Coronary artery (tissue), 2 donors: ENCODE measurements around the gene GBP5.
A peak's percentile ranks its signal among the peaks of the same experiment; 100 is the strongest.
"Not testable (repeated sequence)": the region's sequence is repeated elsewhere in the genome, so short reads cannot be mapped to it uniquely, and the experiment has no call there.

Experiments used
- DNase-seq: peaks from one replicate; pipeline ENCODE4 v3.0.0-alpha.2; 2017; ENCODE audit warnings: low spot score
- H3K27ac ChIP-seq, 2 donors: fragments of 200-600 bp; sonication (generic); one replicate each; pipeline ENCODE4 v1.5.1; 2016 to 2019
- H3K4me3 ChIP-seq: fragments of 200-600 bp; sonication (generic); 2 replicates; pipeline ENCODE4 v1.5.1; 2016; ENCODE audit warnings: mild to moderate bottlenecking, moderate library complexity
- TF ChIP-seq, protein P1 (sequence below): fragments of 200-600 bp; sonication (generic); IDR thresholded peaks from one replicate; pipeline ENCODE4 v1.5.1; 2019; ENCODE audit warnings: antibody characterized with exemption

GBP5 gene, protein sequence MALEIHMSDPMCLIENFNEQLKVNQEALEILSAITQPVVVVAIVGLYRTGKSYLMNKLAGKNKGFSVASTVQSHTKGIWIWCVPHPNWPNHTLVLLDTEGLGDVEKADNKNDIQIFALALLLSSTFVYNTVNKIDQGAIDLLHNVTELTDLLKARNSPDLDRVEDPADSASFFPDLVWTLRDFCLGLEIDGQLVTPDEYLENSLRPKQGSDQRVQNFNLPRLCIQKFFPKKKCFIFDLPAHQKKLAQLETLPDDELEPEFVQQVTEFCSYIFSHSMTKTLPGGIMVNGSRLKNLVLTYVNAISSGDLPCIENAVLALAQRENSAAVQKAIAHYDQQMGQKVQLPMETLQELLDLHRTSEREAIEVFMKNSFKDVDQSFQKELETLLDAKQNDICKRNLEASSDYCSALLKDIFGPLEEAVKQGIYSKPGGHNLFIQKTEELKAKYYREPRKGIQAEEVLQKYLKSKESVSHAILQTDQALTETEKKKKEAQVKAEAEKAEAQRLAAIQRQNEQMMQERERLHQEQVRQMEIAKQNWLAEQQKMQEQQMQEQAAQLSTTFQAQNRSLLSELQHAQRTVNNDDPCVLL

DNA sequence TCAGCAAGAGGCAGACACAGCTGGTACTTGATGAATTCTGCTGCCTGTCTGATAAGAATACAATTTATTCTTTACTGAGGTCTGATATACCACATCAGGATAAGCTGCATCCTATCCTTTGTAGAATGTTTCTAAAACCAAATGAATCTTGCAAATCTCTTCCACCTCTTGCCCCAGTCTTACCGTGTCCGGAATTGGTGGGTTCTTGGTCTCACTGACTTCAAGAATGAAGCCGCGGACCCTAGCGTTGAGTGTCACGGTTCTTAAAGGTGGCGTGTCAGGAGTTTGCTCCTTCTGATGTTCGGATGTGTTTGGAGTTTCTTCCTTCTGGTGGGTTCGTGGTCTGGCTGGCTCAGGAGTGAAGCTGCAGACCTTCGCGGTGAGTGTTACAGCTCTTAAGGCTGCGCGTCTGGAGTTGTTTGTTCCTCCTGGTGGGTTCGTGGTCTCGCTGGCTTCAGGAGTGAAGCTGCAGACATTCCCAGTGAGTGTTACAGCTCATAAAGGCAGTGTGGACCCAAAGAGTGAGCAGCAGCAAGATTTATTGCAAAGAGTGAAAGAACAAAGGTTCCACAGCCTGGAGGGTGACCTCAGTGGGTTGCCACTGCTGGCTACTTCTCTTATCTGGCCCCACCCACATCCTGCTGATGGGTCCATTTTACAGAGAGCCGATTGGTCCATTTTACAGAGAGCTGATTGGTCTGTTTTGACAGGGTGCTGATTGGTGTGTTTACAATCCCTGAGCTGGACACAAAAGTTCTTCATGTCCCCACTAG is at the start of gene GBP5:
Gene GBP5 (minus strand): TSS at position 592 of the 773 bp plus-strand sequence. CDS start 3,305 bp downstream, outside the sequence.
- H3K27ac ChIP-seq, DNase-seq: not testable (repeated sequence)
- peak within 1 kb of the TSS; percentile 49 for H3K4me3 ChIP-seq

DNA sequence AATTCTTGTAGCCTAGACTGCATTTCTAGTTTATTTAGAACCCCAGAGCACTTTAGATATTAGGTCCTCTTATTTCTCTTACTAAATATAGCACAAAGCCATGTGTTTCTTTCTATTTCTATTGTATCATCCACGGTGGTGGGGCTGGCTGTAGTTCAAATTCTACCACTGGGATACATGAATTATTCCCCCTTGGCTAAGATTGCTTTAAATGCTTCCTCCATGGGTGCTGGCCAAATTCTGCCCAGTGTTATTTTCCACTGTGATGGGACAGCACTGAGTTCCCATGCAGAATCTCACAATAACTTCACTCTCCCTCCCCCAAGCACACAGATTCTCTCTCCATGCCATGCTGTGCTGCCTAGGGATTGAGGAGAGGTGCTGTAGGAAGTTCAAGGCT is 49.7 kb upstream of the GBP5 start:
- no peak for DNase-seq
- H3K4me3 ChIP-seq, result no peak overlapping the region
- no peak overlapping the region for H3K27ac ChIP-seq
- TF ChIP-seq, protein P1, sequence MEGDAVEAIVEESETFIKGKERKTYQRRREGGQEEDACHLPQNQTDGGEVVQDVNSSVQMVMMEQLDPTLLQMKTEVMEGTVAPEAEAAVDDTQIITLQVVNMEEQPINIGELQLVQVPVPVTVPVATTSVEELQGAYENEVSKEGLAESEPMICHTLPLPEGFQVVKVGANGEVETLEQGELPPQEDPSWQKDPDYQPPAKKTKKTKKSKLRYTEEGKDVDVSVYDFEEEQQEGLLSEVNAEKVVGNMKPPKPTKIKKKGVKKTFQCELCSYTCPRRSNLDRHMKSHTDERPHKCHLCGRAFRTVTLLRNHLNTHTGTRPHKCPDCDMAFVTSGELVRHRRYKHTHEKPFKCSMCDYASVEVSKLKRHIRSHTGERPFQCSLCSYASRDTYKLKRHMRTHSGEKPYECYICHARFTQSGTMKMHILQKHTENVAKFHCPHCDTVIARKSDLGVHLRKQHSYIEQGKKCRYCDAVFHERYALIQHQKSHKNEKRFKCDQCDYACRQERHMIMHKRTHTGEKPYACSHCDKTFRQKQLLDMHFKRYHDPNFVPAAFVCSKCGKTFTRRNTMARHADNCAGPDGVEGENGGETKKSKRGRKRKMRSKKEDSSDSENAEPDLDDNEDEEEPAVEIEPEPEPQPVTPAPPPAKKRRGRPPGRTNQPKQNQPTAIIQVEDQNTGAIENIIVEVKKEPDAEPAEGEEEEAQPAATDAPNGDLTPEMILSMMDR, result no peak

DNA sequence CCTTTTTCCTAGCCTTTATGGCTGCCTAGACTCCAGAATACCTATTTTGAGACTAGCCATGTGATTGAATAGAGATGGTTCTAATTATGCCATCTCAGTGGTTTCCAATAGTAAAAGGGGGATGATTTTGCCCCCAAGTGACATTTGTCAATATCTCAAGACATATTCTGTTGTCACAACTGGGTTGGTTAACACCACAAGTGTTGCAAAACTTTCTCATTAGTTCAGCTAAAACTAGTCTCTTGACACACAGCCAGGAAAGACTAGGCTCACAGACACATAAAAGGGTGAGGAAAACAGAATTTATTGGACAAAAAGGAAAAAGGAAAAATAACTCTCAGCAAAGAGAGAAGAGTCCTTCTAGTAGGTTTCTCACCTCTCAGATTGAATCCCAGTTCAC is 39.9 kb upstream of the GBP5 start:
- no peak for DNase-seq
- Histone ChIP-seq H3K27ac (no peak overlapping the region), H3K4me3 (no peak overlapping the region)
- TF ChIP-seq, protein P1, result no peak

DNA sequence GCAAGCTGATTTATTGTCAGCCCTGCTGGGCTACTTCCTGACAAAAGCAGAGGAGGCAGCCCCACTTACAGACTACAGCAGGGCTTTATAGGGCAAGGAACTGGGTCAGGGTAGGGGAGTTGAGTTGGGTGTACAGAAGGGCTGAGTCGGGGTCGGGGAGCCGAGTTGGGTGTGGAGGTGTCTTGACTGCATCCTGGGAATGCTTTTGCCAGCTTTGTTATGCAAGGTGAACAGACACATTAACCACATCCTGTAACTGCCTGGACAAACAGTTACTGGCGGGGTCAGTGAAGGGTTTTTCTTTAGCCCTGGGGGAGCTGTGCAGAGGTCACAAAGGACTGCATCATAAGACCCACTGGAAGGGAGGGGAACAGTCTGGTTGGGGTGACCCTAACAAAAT is 39.1 kb upstream of the GBP5 start:
- no peak overlapping the region for H3K27ac ChIP-seq
- no peak overlapping the region for H3K4me3 ChIP-seq
- DNase-seq, result no peak
- TF ChIP-seq, protein P1, result no peak

DNA sequence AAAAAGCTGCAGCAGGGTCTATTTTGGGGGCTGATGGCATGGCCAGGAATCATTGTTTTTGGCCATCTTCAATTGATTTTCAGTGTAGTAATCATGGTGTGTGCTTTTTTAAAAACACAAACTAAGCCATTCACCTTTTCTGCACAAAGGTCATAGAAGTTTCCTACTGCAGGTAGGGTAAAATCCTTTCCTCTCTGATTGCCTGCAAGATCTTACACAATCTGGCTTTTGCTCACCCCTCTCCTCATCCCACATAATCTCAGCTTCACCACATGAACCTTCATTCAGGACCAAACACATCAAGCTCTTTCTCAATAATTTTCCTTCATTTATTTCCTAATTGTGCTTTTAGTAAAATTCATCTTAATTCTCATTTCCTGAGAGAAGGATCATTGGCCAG is 38.3 kb upstream of the GBP5 start:
- no peak for DNase-seq
- Histone ChIP-seq H3K4me3 (no peak overlapping the region), H3K27ac (peak overlapping the region in 1 of 2 donors; percentile 42)
- TF ChIP-seq, protein P1, result no peak

DNA sequence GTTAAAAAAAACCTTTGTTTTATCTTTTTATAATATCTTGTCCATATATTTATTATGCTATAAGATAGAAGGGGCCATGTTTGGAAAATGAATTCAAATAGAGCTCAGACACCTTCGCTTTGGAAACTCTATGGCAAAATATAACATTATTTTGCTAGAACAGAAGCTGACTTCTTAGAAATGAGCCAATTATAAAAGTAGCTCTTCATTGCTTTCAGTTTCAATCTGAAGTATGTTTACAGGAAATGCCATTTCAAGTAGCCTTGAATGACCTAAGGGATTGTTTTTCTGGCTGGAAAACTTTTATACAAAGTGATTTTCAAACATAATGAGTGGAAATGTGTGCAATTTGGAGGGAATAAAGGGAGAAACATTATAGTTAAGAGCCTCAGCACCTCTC is 37.8 kb upstream of the GBP5 start:
- H3K4me3 ChIP-seq, result peak overlapping the region; percentile 7
- DNase-seq, result no peak
- TF ChIP-seq, protein P1, result no peak
- H3K27ac ChIP-seq, result peak overlapping the region in 1 of 2 donors; percentile 42

DNA sequence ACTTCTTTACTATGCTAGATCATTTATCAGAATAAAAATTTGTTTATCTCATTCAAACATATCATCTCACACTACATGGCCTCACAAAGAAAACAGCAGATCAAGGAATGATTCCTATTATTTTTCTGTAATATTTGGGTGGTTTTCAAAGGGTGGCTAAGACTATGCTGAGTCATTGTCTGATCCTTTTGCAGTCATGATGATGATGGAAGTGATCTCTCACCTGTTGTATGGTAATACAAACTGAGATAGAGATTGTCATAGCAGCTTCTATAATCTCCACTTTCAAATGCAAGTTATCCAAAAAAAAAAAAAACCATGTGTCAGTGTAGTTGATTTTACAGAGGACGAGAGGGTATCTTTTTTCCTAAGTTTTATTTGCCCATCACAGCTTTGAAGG is 37.2 kb upstream of the GBP5 start:
- no peak for DNase-seq
- Histone ChIP-seq H3K27ac (no peak overlapping the region), H3K4me3 (no peak overlapping the region)
- TF ChIP-seq, protein P1, result no peak
